ENCODE data around the gene GATAD2A.
A peak's percentile ranks its signal among the peaks of the same experiment; 100 is the strongest.

Gene GATAD2A

GRCh38 chr19:19488875-19489690, 83.6 kb downstream of the GATAD2A start:
- in situ Hi-C loops (cut with HindIII; ENCODE audit: low sequenced_read_pairs): no loop called here
- no peak overlapping the region for H3K4me3 ChIP-seq (ENCODE audit: low read depth, low read length)
- TF ChIP-seq CTCF (IDR thresholded peaks at IDR 0.05; ENCODE audit: low read depth, low read length): no peak
- DNase-seq (ENCODE audit: low read depth, low spot score): peak; percentile 93

DNA sequence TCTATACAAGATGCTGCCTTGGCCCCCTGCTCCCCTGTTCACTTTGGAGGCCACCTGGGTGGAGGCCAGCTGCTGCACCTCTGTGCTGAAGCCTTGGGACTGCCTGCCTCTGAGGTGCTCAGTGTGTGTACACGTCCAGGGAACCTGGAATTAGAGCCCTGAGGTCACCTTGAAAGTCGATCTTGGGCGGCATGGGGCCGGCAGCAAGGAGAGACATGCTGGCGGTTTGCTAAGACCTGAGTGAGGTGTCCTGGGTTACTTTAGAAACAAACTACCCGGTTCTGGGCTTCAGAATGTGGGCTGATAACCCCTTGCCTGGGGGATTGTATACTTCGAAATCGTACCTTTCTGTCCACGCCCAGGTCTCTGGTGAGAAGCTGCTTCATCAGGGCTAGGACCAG, 84.3 kb downstream of the GATAD2A start:
- no peak for DNase-seq (ENCODE audit: low read depth, low spot score)
- in situ Hi-C loops (cut with HindIII; ENCODE audit: low sequenced_read_pairs): no loop called here
- H3K4me3 ChIP-seq (ENCODE audit: low read depth, low read length): no peak overlapping the region
- no peak for TF ChIP-seq CTCF (IDR thresholded peaks at IDR 0.05; ENCODE audit: low read depth, low read length)

GRCh38 chr19:19490214-19490968, 84.9 kb downstream of the GATAD2A start:
- TF ChIP-seq CTCF (IDR thresholded peaks at IDR 0.05; ENCODE audit: low read depth, low read length): peak; percentile 84
- no peak overlapping the region for H3K4me3 ChIP-seq (ENCODE audit: low read depth, low read length)
- peak; percentile 82 for DNase-seq (ENCODE audit: low read depth, low spot score)
- in situ Hi-C loops (cut with HindIII; ENCODE audit: low sequenced_read_pairs): no loop called here

DNA sequence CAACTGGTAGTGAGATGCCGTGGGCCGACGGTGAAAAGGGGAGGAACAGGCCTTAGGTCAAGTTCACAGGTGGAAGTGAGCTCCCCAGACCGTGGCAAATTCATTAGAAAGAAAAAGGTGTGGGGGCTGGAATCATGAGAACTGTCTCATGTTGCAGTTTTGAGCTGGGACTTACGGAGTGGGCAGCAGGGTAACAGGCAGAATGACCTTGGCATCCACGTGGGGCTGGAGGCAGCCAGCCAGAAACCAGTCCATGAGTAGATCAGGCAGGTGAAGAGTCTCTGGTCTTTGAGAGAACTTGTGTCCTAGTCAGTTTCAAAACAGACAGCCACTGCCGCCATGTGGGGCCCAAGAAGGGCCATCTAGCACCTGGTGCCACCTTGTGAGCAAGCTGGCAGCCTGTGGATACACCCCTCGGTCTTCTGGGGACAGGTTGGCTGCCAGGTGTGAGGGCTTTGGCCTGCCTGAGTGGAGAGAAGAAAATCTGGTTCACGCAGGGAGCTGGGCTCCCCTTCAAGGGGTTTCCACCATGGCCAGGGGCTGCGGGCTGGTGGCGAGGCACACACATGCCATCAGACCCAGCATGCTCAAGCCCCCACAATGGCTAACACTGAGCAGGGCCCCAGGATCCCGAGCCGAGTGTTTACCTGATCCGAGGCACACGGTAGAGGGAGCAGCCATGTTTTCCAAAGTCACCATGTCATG, 86.0 kb downstream of the GATAD2A start:
- H3K4me3 ChIP-seq (ENCODE audit: low read depth, low read length): no peak overlapping the region
- TF ChIP-seq CTCF (IDR thresholded peaks at IDR 0.05; ENCODE audit: low read depth, low read length): no peak
- in situ Hi-C loops (cut with HindIII; ENCODE audit: low sequenced_read_pairs): no loop called here

DNA sequence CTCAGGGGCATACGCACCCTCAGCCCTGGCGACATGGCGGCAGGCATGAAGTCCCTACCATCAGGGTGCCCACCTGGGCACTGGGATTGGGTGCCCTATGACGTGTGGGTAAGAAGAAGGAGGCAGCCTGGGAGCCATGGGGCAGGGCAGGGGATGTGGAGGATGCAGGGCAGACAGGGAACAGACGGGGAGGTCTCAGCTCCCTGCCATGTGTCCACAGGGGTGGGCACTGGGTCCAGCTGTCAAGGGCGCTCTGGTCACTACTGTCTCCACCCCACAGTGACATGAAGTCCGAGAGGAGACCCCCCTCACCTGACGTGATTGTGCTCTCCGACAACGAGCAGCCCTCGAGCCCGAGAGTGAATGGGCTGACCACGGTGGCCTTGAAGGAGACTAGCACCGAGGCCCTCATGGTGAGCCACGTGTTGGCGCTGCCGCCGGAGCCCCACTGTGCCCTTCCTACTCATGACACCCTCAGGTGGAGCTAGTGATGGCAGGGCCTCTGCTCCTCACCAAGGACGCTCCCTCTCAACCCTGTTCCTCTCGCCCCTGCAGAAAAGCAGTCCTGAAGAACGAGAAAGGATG, 86.6 kb downstream of the GATAD2A start:
- no peak overlapping the region for H3K4me3 ChIP-seq (ENCODE audit: low read depth, low read length)
- DNase-seq (ENCODE audit: low read depth, low spot score): no peak
- in situ Hi-C loops (cut with HindIII; ENCODE audit: low sequenced_read_pairs): no loop called here
- no peak for TF ChIP-seq CTCF (IDR thresholded peaks at IDR 0.05; ENCODE audit: low read depth, low read length)

More for the DNA sequence above, 86.0 kb downstream of the GATAD2A start:
- DNase-seq (ENCODE audit: low read depth, low spot score): no peak
